ENCODE data around the gene GRB7.
A peak's percentile ranks its signal among the peaks of the same experiment; 100 is the strongest.

Gene GRB7

GRCh38 chr17:39772987-39773934 lies 35.5 kb downstream of the GRB7 start:
- no peak for DNase-seq (ENCODE audit: low read depth in 2 of 2)

- no peak for DNase-seq (ENCODE audit: low read depth in 2 of 2)
Observed at GRCh38 chr17:39774047-39774446, 36.3 kb downstream of the GRB7 start.

GRCh38 chr17:39775031-39775430 lies 37.3 kb downstream of the GRB7 start:
- DNase-seq (ENCODE audit: low read depth in 2 of 2) = no peak

- DNase-seq (ENCODE audit: low read depth in 2 of 2) = no peak
Observed at GRCh38 chr17:39776252-39776651, 38.5 kb downstream of the GRB7 start.

- DNase-seq (ENCODE audit: low read depth in 2 of 2) = no peak
Observed at GRCh38 chr17:39777534-39778365, 40.0 kb downstream of the GRB7 start.

GRCh38 chr17:39781031-39781860 lies 43.5 kb downstream of the GRB7 start:
- DNase-seq (ENCODE audit: low read depth in 2 of 2) = no peak

GRCh38 chr17:39781861-39782213 lies 44.1 kb downstream of the GRB7 start:
- DNase-seq (ENCODE audit: low read depth in 2 of 2) = no peak

- DNase-seq (ENCODE audit: low read depth in 2 of 2) = no peak
Observed at GRCh38 chr17:39782481-39782880, 44.7 kb downstream of the GRB7 start.

GRCh38 chr17:39782980-39783379 lies 45.2 kb downstream of the GRB7 start:
- DNase-seq (ENCODE audit: low read depth in 2 of 2) = no peak

- no peak for DNase-seq (ENCODE audit: low read depth in 2 of 2)
Observed at GRCh38 chr17:39787041-39787440, 49.3 kb downstream of the GRB7 start.

- no peak for DNase-seq (ENCODE audit: low read depth in 2 of 2)
Observed at GRCh38 chr17:39787743-39788484, 50.2 kb downstream of the GRB7 start.

- DNase-seq (ENCODE audit: low read depth in 2 of 2) = peak; percentile 23 to 30
Observed at GRCh38 chr17:39791111-39791992, 53.6 kb downstream of the GRB7 start.

- DNase-seq (ENCODE audit: low read depth in 2 of 2) = no peak
Observed at GRCh38 chr17:39792526-39793221, 54.9 kb downstream of the GRB7 start.

- DNase-seq (ENCODE audit: low read depth in 2 of 2) = no peak
Observed at GRCh38 chr17:39793301-39793872, 55.6 kb downstream of the GRB7 start.

- DNase-seq (ENCODE audit: low read depth in 2 of 2) = no peak
Observed at GRCh38 chr17:39794249-39794970, 56.7 kb downstream of the GRB7 start.
